Mucosa of rectum (tissue), 2 donors: Measurements from ENCODE around the gene TM9SF1.

Experiments used
- H3K27ac ChIP-seq, 2 donors: one replicate each; pipeline ENCODE4 v1.7.0; 2013; ENCODE audit warnings: inconsistent platforms in 2 of 2, low read depth in 2 of 2, low read length in 2 of 2
- H3K27me3 ChIP-seq, 2 donors: one replicate each; pipeline ENCODE4 v1.7.0; 2013; ENCODE audit warnings: low read length in 2 of 2; ENCODE audit not compliant: control insufficient read depth in 2 of 2, insufficient read depth in 2 of 2
- H3K36me3 ChIP-seq, 2 donors: one replicate each; pipeline ENCODE4 v1.7.0; 2013; ENCODE audit warnings: low read length in 2 of 2; ENCODE audit not compliant: control insufficient read depth in 2 of 2, insufficient read depth in 2 of 2
- H3K4me1 ChIP-seq, 2 donors: one replicate each; pipeline ENCODE4 v1.7.0; 2013; ENCODE audit warnings: low read length in 2 of 2, mild to moderate bottlenecking in 1 of 2; ENCODE audit not compliant: control insufficient read depth in 2 of 2, insufficient read depth in 2 of 2
- H3K4me3 ChIP-seq, 2 donors: one replicate each; pipeline ENCODE4 v1.7.0; 2013; ENCODE audit warnings: low read length in 2 of 2
- H3K9ac ChIP-seq, 2 donors: one replicate each; pipeline ENCODE4 v1.7.0; 2013; ENCODE audit warnings: low read length in 2 of 2, low read depth in 1 of 2, mild to moderate bottlenecking in 1 of 2
- H3K9me3 ChIP-seq, 2 donors: one replicate each; pipeline ENCODE4 v1.7.0; 2013; ENCODE audit warnings: low read length in 2 of 2; ENCODE audit not compliant: control insufficient read depth in 2 of 2
- donor health status: healthy.
- donor health status: Normal muscosa, but diverticular disease.

The TM9SF1 gene

GRCh38 chr14:24179294-24179960 is 15.8 kb downstream of the TM9SF1 start:
- Histone ChIP-seq H3K27me3 (no peaks in the 10 kb centered on the region), H3K9ac (no peak overlapping the region), H3K9me3 (no peaks in the 10 kb centered on the region), H3K4me3 (no peak overlapping the region), H3K27ac (peak overlapping the region in 1 of 2 donors; percentile 16), H3K4me1 (no peaks in the 10 kb centered on the region), H3K36me3 (peaks cover 51 to 70% of the 10 kb centered on the region in 2 donors)

DNA sequence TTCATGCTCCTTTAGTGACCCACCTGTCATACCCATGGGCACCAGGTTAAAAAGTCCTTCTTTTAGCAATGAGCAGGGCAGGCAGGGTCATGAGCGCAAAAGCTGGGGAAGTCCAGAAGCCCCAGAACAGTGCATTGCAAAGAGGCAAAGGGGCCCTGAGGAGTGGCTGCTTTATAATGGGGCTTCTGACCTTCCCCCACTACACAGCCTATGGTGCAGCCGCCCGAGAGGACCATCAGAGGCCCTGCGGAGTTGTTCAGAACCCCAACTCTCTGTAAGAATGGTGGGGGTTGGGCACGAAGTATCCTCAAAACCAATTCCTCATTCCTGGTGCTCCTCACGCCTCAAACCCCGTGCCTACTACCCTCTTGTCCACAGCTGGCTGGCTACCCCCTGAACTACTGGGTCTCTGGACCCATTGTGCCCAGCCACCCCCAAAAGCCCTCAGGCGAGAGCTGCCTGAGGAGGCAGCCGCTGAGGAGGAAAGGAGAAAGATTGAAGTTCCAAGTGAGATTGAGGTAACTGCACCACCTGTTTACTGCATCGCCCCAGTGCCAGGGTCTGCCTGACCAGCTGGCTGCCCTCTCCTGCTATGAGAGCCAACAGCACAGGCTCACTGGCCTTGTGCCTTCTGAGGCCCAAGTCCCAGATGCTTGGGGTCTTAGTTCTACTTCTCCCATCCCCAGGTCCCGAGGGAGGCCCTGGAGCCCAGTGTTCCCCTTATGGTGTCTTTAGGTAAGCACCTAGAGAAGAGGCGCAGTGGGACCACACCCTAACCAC is 16.7 kb downstream of the TM9SF1 start:
- Histone ChIP-seq H3K9me3 (no peaks in the 10 kb centered on the region), H3K4me1 (no peaks in the 10 kb centered on the region), H3K36me3 (peaks cover 46 to 64% of the 10 kb centered on the region in 2 donors), H3K27ac (no peak overlapping the region), H3K4me3 (no peak overlapping the region), H3K27me3 (no peaks in the 10 kb centered on the region), H3K9ac (no peak overlapping the region)

DNA sequence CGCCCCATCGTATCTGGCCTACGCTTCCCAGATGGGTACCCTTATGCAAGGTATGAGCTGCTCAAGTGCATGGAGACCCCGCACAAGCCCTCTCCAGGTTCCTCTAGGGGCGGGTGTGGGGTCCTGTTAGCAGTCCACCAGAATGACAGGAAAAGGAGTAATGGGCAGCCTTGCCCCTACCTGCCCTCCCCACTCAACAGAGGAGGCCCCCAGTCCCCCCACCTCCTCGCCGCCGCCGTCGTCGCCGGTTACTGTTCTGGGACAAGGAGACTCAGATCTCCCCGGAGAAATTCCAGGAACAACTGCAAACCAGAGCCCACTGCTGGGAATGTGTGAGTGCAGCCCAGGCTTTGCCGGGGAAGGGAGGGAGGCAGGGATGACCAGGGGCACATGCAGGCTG is 17.4 kb downstream of the TM9SF1 start:
- no peaks in the 10 kb centered on the region for H3K27me3 ChIP-seq
- no peaks in the 10 kb centered on the region for H3K4me1 ChIP-seq
- peaks cover 44 to 64% of the 10 kb centered on the region in 2 donors for H3K36me3 ChIP-seq
- H3K4me3 ChIP-seq, result no peak overlapping the region
- H3K9me3 ChIP-seq, result no peaks in the 10 kb centered on the region
- H3K9ac ChIP-seq, result no peak overlapping the region
- H3K27ac ChIP-seq, result no peak overlapping the region

DNA sequence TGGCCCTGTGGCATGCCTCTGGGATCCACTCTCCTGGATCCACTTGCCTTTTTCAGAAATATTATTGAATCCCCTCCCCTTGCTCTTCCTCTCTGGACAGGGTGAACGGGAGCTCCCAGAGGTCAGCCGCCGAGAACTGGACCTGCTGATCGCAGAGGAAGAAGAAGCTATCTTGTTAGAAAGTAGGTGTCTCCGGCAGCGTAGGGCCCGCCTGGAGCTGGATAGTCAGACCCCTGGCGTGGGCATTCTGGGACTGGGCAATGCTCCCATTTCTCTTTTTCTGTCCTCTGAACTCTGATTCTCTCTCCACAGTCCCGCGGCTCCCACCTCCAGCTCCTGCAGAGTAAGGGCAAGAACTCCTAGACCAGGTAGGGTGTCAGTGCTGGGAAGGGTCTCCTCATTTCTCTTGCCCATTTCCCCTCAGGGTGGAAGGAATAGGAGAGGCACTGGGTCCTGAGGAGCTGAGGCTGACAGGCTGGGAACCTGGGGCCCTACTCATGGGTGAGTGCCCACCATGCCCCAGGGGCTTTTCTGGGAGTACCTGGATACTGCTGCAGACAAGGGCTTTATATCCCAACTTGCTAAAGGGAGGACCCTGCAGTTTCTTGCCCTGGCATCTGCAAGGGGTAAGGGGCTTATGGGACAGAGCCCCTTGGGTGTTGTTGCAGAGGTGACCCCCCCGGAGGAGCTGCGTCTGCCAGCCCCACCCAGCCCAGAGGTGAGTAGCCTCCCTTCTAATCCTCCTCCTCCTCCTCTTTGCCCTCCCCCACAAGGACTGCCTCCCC is 18.0 kb downstream of the TM9SF1 start:
- H3K9me3 ChIP-seq, result no peaks in the 10 kb centered on the region
- no peak overlapping the region for H3K9ac ChIP-seq
- no peak overlapping the region for H3K4me3 ChIP-seq
- H3K27ac ChIP-seq, result no peak overlapping the region
- no peaks in the 10 kb centered on the region for H3K27me3 ChIP-seq
- peaks cover 44 to 57% of the 10 kb centered on the region in 2 donors for H3K36me3 ChIP-seq
- H3K4me1 ChIP-seq, result no peaks in the 10 kb centered on the region

DNA sequence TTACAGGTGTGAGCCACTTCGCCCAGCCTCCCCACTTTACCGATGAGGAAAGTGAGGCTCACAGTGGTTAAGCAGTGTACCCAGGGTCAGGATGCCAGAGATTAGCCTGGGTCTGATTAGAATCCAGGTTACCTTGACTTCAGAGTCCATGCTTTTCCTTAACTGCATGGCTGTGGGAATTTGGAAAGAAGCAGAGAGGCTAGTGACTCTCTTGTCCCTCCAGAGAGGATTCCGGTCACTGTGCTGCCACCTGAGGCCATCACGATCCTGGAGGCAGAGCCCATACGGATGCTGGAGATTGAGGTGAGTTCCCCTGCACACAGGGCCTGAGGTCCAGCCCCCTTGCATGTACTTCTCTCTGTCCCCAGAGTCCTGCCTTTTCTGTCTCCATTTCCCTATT is 18.6 kb downstream of the TM9SF1 start:
- no peak overlapping the region for H3K9ac ChIP-seq
- H3K36me3 ChIP-seq, result peaks cover 41 to 51% of the 10 kb centered on the region in 2 donors
- H3K4me1 ChIP-seq, result no peaks in the 10 kb centered on the region
- H3K27me3 ChIP-seq, result no peaks in the 10 kb centered on the region
- no peak overlapping the region for H3K27ac ChIP-seq
- no peak overlapping the region for H3K4me3 ChIP-seq
- H3K9me3 ChIP-seq, result no peaks in the 10 kb centered on the region

DNA sequence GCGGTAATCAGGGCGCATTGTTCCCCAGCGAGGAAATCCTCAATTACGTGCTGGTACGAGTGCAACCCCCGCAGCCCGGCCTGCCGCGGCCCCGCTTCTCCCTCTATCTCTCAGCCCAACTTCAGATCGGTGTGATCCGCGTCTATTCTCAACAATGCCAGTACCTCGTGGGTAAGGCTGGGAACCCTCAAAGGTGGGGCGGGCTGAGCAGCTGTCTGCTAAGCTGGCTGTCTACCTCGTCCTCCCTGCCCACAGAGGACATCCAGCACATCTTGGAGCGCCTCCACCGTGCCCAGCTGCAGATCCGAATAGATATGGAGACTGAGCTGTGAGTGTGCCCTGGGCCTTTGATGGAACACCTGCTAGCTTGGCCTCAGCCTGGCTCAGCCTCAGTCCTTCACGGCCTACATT is 22.4 kb downstream of the TM9SF1 start:
- Histone ChIP-seq H3K4me1 (no peaks in the 10 kb centered on the region), H3K27me3 (no peaks in the 10 kb centered on the region), H3K9me3 (no peaks in the 10 kb centered on the region), H3K36me3 (peaks cover 9 to 28% of the 10 kb centered on the region in 2 donors), H3K9ac (no peak overlapping the region), H3K4me3 (no peak overlapping the region), H3K27ac (no peak overlapping the region)

DNA sequence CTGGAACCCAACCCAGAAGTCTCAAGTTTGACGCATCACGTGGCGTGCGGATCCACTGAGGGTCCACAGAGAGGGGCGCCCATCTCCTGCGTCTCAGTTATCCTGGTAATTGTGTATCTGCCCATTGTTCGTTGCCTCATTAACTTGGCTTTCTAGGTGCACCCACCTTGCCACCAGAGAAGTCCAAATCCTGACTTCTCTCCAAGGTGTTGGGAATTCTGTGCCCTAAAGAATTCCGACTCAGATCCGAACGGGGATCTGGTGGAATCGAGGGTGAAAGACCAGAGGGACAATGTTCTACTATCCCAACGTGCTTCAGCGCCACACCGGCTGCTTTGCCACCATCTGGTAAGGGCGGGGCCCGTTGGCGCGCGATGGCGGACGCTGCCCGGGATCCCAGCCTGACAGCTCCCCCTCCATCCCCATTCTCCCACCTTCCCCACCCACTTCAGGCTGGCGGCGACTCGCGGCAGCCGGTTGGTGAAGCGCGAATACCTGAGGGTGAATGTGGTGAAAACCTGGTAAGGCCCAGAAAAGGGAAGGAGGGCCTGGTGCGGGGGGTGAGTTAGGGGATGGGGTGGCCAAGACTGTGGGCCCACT is 22.9 kb downstream of the TM9SF1 start:
- H3K27ac ChIP-seq, result no peak overlapping the region
- no peaks in the 10 kb centered on the region for H3K9me3 ChIP-seq
- no peaks in the 10 kb centered on the region for H3K4me1 ChIP-seq
- peak overlapping the region; percentile 6 to 44 for H3K4me3 ChIP-seq
- H3K9ac ChIP-seq, result no peak overlapping the region
- H3K27me3 ChIP-seq, result no peaks in the 10 kb centered on the region
- H3K36me3 ChIP-seq, result peaks cover 13 to 27% of the 10 kb centered on the region in 2 donors

- Histone ChIP-seq H3K9me3 (no peaks in the 10 kb centered on the region), H3K9ac (no peak within 1 kb of the TSS), H3K36me3 (peaks cover 13 to 25% of the 10 kb centered on the region in 2 donors), H3K4me3 (peak within 1 kb of the TSS; percentile 6 to 44), H3K27me3 (no peaks in the 10 kb centered on the region), H3K27ac (no peak within 1 kb of the TSS), H3K4me1 (no peaks in the 10 kb centered on the region)
Observed at GRCh38 chr14:24171422-24172260, 23.6 kb downstream of the TM9SF1 start, which contains the start of gene REC8. Gene REC8, plus strand, starts transcription at chr14:24172080. Its CDS starts 473 bp downstream, at chr14:24172553.

DNA sequence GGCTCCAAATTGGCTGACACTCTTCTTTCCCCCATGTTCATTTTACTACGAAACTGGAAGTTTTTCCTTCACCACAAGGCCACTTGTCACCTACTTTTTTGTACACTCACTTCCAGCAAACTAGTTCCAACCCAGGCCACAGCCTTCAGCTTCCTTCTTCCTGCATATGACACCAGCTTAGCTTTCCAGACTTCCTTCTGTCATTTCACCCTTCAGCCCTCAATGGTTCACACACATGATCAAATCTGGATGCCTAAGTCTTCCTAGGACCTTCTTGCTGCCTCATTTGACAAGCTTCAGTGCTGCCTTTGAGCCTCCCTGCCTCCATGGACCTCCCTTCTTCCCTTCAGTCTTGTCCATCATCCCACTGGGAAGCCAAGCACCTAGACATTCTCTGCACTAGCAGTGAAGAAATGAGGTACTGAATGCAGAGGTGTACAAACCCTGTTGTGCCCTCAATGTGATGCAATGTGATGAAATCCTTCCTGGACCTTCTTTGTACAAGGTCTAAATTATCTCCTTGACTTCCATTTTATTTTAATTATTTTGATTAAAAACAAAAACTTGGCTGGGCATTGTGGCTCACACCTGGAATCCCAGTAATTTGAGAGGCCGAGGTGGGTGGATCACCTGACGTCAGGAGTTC is 27.6 kb downstream of the TM9SF1 start:
- Histone ChIP-seq H3K4me1 (peaks cover 0 to 8% of the 10 kb centered on the region in 2 donors), H3K36me3 (peaks cover 45 to 54% of the 10 kb centered on the region in 2 donors), H3K9me3 (no peaks in the 10 kb centered on the region), H3K9ac (no peak overlapping the region), H3K27ac (no peak overlapping the region), H3K27me3 (no peaks in the 10 kb centered on the region), H3K4me3 (no peak overlapping the region)
